A673 (cell line): Measurements from ENCODE around the gene CAND1. TPM values are rescaled to one million over a fixed set of nuclear protein-coding genes. Genes with fewer than 3 reads are reported as not detected.

Experiments used
- BruUV-seq: library from RNA; stranded (reverse); fragments of 400-500 nt; replicated peaks from 2 replicates; lab custom pipeline; 2021; lab: Mats Ljungman, UMichigan
- CTCF ChIA-PET: fragments of 300-600 bp; sonication (Branson Sonifier 250); formaldehyde crosslinking; loops from one replicate; lab custom pipeline; 2022; ENCODE audit warnings: antibody characterized with exemption; lab: Charles Lee
- POLR2A ChIA-PET: fragments of 300-600 bp; sonication (Branson Sonifier 250); formaldehyde crosslinking; loops from one replicate; lab custom pipeline; 2022; ENCODE audit warnings: antibody characterized with exemption; ENCODE audit not compliant: low non-redundant PET; lab: Charles Lee
- DNase-seq: peaks from one replicate; pipeline ENCODE4 v3.0.0-alpha.2; 2015; ENCODE audit warnings: low spot score
- H3K27ac ChIP-seq: fragments of 200-600 bp; sonication (generic); 2 replicates; pipeline ENCODE4 v1.5.1; 2016; ENCODE audit warnings: mixed run types, low read depth, mild to moderate bottlenecking, mixed read lengths, antibody characterized with exemption, low read length; ENCODE audit not compliant: poor library complexity, severe bottlenecking
- H3K27me3 ChIP-seq: fragments of 200-600 bp; sonication (generic); replicated peaks from 2 replicates; pipeline ENCODE4 v1.6.1; 2017; ENCODE audit warnings: mixed run types, low read depth, mild to moderate bottlenecking, mixed read lengths, antibody characterized with exemption, low read length; ENCODE audit not compliant: insufficient read depth, poor library complexity
- H3K36me3 ChIP-seq: fragments of 200-600 bp; sonication (generic); 2 replicates; pipeline ENCODE4 v1.6.1; 2016; ENCODE audit warnings: mixed run types, mild to moderate bottlenecking, mixed read lengths, antibody characterized with exemption, low read length; ENCODE audit not compliant: insufficient read depth, poor library complexity, severe bottlenecking
- H3K4me1 ChIP-seq: fragments of 200-600 bp; sonication (generic); 2 replicates; pipeline ENCODE4 v1.6.1; 2017; ENCODE audit warnings: mixed run types, mild to moderate bottlenecking, mixed read lengths, antibody characterized with exemption, low read length; ENCODE audit not compliant: insufficient read depth, poor library complexity, severe bottlenecking
- H3K4me3 ChIP-seq: fragments of 200-600 bp; sonication (generic); 2 replicates; pipeline ENCODE4 v1.5.1; 2016; ENCODE audit warnings: low read depth, mixed run types, mild to moderate bottlenecking, mixed read lengths, low read length; ENCODE audit not compliant: poor library complexity, severe bottlenecking
- H3K9me3 ChIP-seq: fragments of 200-600 bp; sonication (generic); 2 replicates; pipeline ENCODE4 v1.6.1; 2016; ENCODE audit warnings: mixed run types, low read depth, mild to moderate bottlenecking, mixed read lengths, antibody characterized with exemption, low read length; ENCODE audit not compliant: poor library complexity, severe bottlenecking
- CTCF ChIP-seq: fragments of 300-800, 200-600 bp; sonication (generic); conservative IDR thresholded peaks from 2 replicates; pipeline ENCODE4 v1.5.1; 2017; ENCODE audit warnings: low read depth, mild to moderate bottlenecking, antibody characterized with exemption, low read length, moderate library complexity, mixed read lengths
- EZH2 ChIP-seq: fragments of 200-600 bp; sonication (generic); IDR thresholded peaks from 2 replicates; pipeline ENCODE4 v1.6.1; 2017; ENCODE audit warnings: borderline replicate concordance, low read depth, mild to moderate bottlenecking, mixed read lengths, antibody characterized with exemption, low read length; ENCODE audit not compliant: poor library complexity, severe bottlenecking
- intact Hi-C: fragments of 100-400 bp; cut with micrococcal nuclease; formaldehyde crosslinking; loops from one replicate; pipeline ENCODE4 v1.10.0; 2022; ENCODE audit not compliant: unreplicated experiment
- total RNA-seq: library from RNA; stranded (reverse); gene quantifications from 2 replicates; pipeline ENCODE4 v1.2.3, GENCODE V29; 2021

Gene CAND1
- total RNA-seq, 1 experiment from 2014 or later, result 195 TPM

DNA sequence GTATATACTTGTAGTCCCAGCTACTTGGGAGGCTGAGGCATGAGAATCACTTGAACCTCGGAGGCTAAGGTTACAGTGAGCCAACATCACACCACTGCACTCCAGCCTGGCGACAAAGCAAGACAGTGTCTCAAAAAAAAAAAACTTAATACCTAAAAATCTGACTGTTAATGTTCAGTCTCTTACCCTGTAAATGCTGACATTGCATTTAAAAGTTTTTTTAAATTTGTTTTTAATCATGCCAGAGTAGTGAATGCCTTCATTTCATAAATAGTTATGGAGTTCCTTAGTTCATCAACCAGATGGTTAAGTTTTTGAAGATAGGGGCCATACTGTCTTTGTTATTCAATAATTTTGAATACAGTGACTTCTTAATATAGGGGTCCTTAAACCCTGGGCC is 21.2 kb downstream of the CAND1 start:
- Histone ChIP-seq H3K4me1 (no peaks in the 10 kb centered on the region), H3K4me3 (no peak overlapping the region), H3K36me3 (peaks cover 20% of the 10 kb centered on the region), H3K27ac (no peak overlapping the region), H3K27me3 (no peaks in the 10 kb centered on the region), H3K9me3 (no peaks in the 10 kb centered on the region)
- DNase-seq, result no peak
- ChIA-PET CTCF (no interaction called here), POLR2A (no interaction called here)
- intact Hi-C loops, result no loop called here
- no peak for TF ChIP-seq EZH2
- TF ChIP-seq CTCF, result no peak
- no TSS peak for BruUV-seq

GRCh38 chr12:67299526-67299925 is 30.4 kb downstream of the CAND1 start:
- no peaks in the 10 kb centered on the region for H3K4me1 ChIP-seq
- CTCF ChIA-PET, result no interaction called here
- H3K36me3 ChIP-seq, result peaks cover 52% of the 10 kb centered on the region
- TF ChIP-seq EZH2 (no peak), CTCF (no peak)
- intact Hi-C loops, result no loop called here
- no TSS peak for BruUV-seq
- no peaks in the 10 kb centered on the region for H3K27me3 ChIP-seq
- POLR2A ChIA-PET, result no interaction called here
- no peak overlapping the region for H3K4me3 ChIP-seq
- H3K9me3 ChIP-seq, result no peaks in the 10 kb centered on the region
- no peak overlapping the region for H3K27ac ChIP-seq
- DNase-seq, result no peak

- H3K4me1 ChIP-seq, result no peaks in the 10 kb centered on the region
- H3K27ac ChIP-seq, result no peak overlapping the region
- H3K9me3 ChIP-seq, result no peaks in the 10 kb centered on the region
- CTCF ChIA-PET, result no interaction called here
- intact Hi-C loops, result no loop called here
- no TSS peak for BruUV-seq
- TF ChIP-seq EZH2, result no peak
- TF ChIP-seq CTCF, result no peak
- POLR2A ChIA-PET, result no interaction called here
- no peaks in the 10 kb centered on the region for H3K27me3 ChIP-seq
- DNase-seq, result no peak
- H3K36me3 ChIP-seq, result peaks cover 52% of the 10 kb centered on the region
- H3K4me3 ChIP-seq, result no peak overlapping the region
Observed at GRCh38 chr12:67299926-67300325, 30.8 kb downstream of the CAND1 start.
